Endothelial cell of umbilical vein (primary cell): ENCODE results near the gene APCDD1L. TPM values are rescaled to one million over a fixed set of nuclear protein-coding genes. Genes with fewer than 3 reads are reported as not detected.
"Not testable (repeated sequence)": the region's sequence is repeated elsewhere in the genome, so short reads cannot be mapped to it uniquely, and the experiment has no call there.

ENCODE experiments used
- BruUV-seq: library from RNA; stranded (reverse); fragments of 400-500 nt; replicated peaks from 2 replicates; lab custom pipeline; 2021; lab: Mats Ljungman, UMichigan
- CTCF ChIA-PET: fragments of 300-600, 350-600 bp; sonication (Branson Sonifier 250); formaldehyde crosslinking; loops from one replicate; lab custom pipeline; 2021; ENCODE audit warnings: antibody characterized with exemption, inconsistent platforms; lab: Charles Lee
- POLR2A ChIA-PET: fragments of 300-600, 350-600 bp; sonication (Branson Sonifier 250); formaldehyde crosslinking; loops from one replicate; lab custom pipeline; 2021; ENCODE audit warnings: antibody characterized with exemption, inconsistent platforms; lab: Charles Lee
- DNase-seq: peaks from one replicate; pipeline ENCODE4 v3.0.0-alpha.2; 2011; ENCODE audit warnings: low read depth, low spot score
- FAIRE-seq: peaks from 2 replicates; lab custom pipeline; 2011; peaks lifted over from hg19 to GRCh38; lab: Jason Lieb, UNC
- H2AFZ ChIP-seq: 2 replicates; pipeline ENCODE4 v1.6.0; 2012; ENCODE audit warnings: low read depth, low read length, control low read depth, inconsistent platforms
- H3K27ac ChIP-seq: 2 replicates; pipeline ENCODE4 v1.5.1; 2011; ENCODE audit warnings: low read depth, mild to moderate bottlenecking, control low read depth, low read length, moderate library complexity; ENCODE audit not compliant: insufficient read depth
- H3K27me3 ChIP-seq, 2 experiments: 2 replicates each; pipeline versions ENCODE4 v1.6.0 to v1.6.1; 2011; ENCODE audit warnings: low read length in 2 of 2, mixed read lengths in 1 of 2; ENCODE audit not compliant: control insufficient read depth in 2 of 2, insufficient read depth in 2 of 2
- H3K36me3 ChIP-seq, 2 experiments: 2 replicates in 1 of 2; 3 replicates in 1 of 2; pipeline ENCODE4 v1.5.1; 2011; ENCODE audit warnings: low read length in 2 of 2, mild to moderate bottlenecking in 1 of 2, moderate library complexity in 1 of 2; ENCODE audit not compliant: control insufficient read depth in 2 of 2, insufficient read depth in 2 of 2; ENCODE audit errors: extremely low read depth in 1 of 2
- H3K4me1 ChIP-seq: 3 replicates; pipeline ENCODE4 v1.5.1; 2011; ENCODE audit warnings: mild to moderate bottlenecking, low read length; ENCODE audit not compliant: control insufficient read depth, insufficient read depth; ENCODE audit errors: extremely low read depth
- H3K4me2 ChIP-seq: 2 replicates; pipeline ENCODE4 v1.6.1; 2011; ENCODE audit warnings: low read length, control low read depth, mixed read lengths; ENCODE audit not compliant: insufficient read depth
- H3K4me3 ChIP-seq, 3 experiments: fragments of 200-600 bp in 1 of 3; sonication (generic), shearing (Covaris generic) in 1 of 3; replicated peaks in 1 of 3; 2 replicates each; pipeline ENCODE4 v1.5.1; 2011 to 2016; ENCODE audit warnings: control low read depth in 3 of 3, low read length in 3 of 3, mild to moderate bottlenecking in 2 of 3, inconsistent platforms in 1 of 3, low read depth in 1 of 3, moderate library complexity in 1 of 3; ENCODE audit not compliant: insufficient read depth in 1 of 3
- H3K79me2 ChIP-seq: 2 replicates; pipeline ENCODE4 v1.6.0; 2012; ENCODE audit warnings: low read length, inconsistent platforms; ENCODE audit not compliant: control insufficient read depth, insufficient read depth
- H3K9ac ChIP-seq: replicated peaks from 2 replicates; pipeline ENCODE3; 2011; ENCODE audit warnings: low read length, control low read depth; ENCODE audit not compliant: insufficient read depth; ENCODE audit errors: extremely low read depth
- H3K9me1 ChIP-seq: replicated peaks from 3 replicates; pipeline ENCODE4 v1.6.0; 2011; ENCODE audit warnings: mild to moderate bottlenecking, low read length; ENCODE audit not compliant: control insufficient read depth, insufficient read depth; ENCODE audit errors: extremely low read depth
- H3K9me3 ChIP-seq: replicated peaks from 2 replicates; pipeline ENCODE4 v1.5.1; 2012; ENCODE audit warnings: low read length, inconsistent platforms; ENCODE audit not compliant: control insufficient read depth, insufficient read depth
- H4K20me1 ChIP-seq: replicated peaks from 2 replicates; pipeline ENCODE3; 2011; ENCODE audit warnings: mild to moderate bottlenecking, low read length; ENCODE audit not compliant: control insufficient read depth, insufficient read depth; ENCODE audit errors: extremely low read depth
- CTCF ChIP-seq, 2 donors: IDR thresholded peaks; 1 replicate in 1 of 2; 2 replicates in 1 of 2; pipeline ENCODE4 v1.5.1; 2011; ENCODE audit warnings: low read length in 2 of 2, mild to moderate bottlenecking in 2 of 2, moderate library complexity in 2 of 2, control low read depth in 1 of 2, inconsistent platforms in 1 of 2, low read depth in 1 of 2; ENCODE audit not compliant: insufficient read depth in 1 of 2; ENCODE audit errors: extremely low read depth in 1 of 2
- EZH2 ChIP-seq: IDR thresholded peaks from 2 replicates; pipeline ENCODE4 v1.6.1; 2012; ENCODE audit warnings: borderline replicate concordance, low read depth, mild to moderate bottlenecking, moderate library complexity, low read length, inconsistent platforms; ENCODE audit not compliant: severe bottlenecking
- FOS ChIP-seq: IDR thresholded peaks from 2 replicates; pipeline ENCODE4 v1.6.1; 2011; ENCODE audit warnings: mild to moderate bottlenecking, low read length, moderate library complexity, borderline replicate concordance; ENCODE audit not compliant: insufficient read depth
- GATA2 ChIP-seq: IDR thresholded peaks from 2 replicates; pipeline ENCODE4 v1.7.0; 2011; ENCODE audit warnings: low read depth, mild to moderate bottlenecking, moderate library complexity, mixed read lengths, low read length; ENCODE audit not compliant: insufficient read length, insufficient read depth
- JUN ChIP-seq: IDR thresholded peaks from 2 replicates; pipeline ENCODE4 v1.6.1; 2011; ENCODE audit warnings: borderline replicate concordance, low read depth; ENCODE audit not compliant: insufficient read length, insufficient read depth
- MAX ChIP-seq: IDR thresholded peaks from 2 replicates; pipeline ENCODE4 v1.6.1; 2011; ENCODE audit not compliant: insufficient read depth, insufficient read length
- MYC ChIP-seq: IDR thresholded peaks from one replicate; pipeline ENCODE4 v1.6.1; 2011; ENCODE audit warnings: mild to moderate bottlenecking, low read depth, low read length
- POLR2A ChIP-seq: IDR thresholded peaks from 2 replicates; pipeline ENCODE4 v1.6.1; 2012; ENCODE audit warnings: low read depth, mild to moderate bottlenecking, control low read depth, low read length
- POLR2AphosphoS5 ChIP-seq: IDR thresholded peaks from 2 replicates; pipeline ENCODE4 v1.6.1; 2012; ENCODE audit warnings: low read depth, mild to moderate bottlenecking, control low read depth, low read length, moderate library complexity; ENCODE audit not compliant: insufficient read depth
- dilution Hi-C: fragments of 300-500 bp; cut with MboI; formaldehyde crosslinking; loops from one replicate; pipeline ENCODE4 v1.15.0; 2019; ENCODE audit warnings: low sequenced_read_pairs; ENCODE audit not compliant: extremely low pct_ligation_motif_present
- intact Hi-C: fragments of 100-400 bp; cut with micrococcal nuclease; formaldehyde crosslinking; loops from one replicate; pipeline ENCODE4 v1.10.0; 2022
- polyA plus RNA-seq, 4 experiments: library from polyadenylated mRNA; depleted of rRNA in 3 of 4; stranded (reverse) in 3 of 4; unstranded in 1 of 4; fragments of >200 nt; gene quantifications; 2 replicates each; pipeline versions ENCODE4 v1.2.1 to v1.2.3, GENCODE V29; 2011 to 2012; ENCODE audit warnings: missing spikeins in 1 of 4
- total RNA-seq: library from RNA; stranded (reverse); gene quantifications from 2 replicates; pipeline ENCODE4 v1.2.3, GENCODE V29; 2021

The APCDD1L gene
- total and polyA plus RNA-seq, 2 donors (not counting 3 experiments of a cell fraction or from before 2014, with no cell fraction given) = 0.17 to 1.4 TPM

- Histone ChIP-seq H2AFZ (no peak overlapping the region), H3K4me1 (no peaks in the 10 kb centered on the region), H3K9ac (no peak overlapping the region), H3K4me2 (no peak overlapping the region), H3K79me2 (peaks cover 83% of the 10 kb centered on the region), H3K27ac (no peak overlapping the region), H4K20me1 (no peaks in the 10 kb centered on the region), H3K9me1 (no peaks in the 10 kb centered on the region), H3K36me3 (no peaks in the 10 kb centered on the region), H3K4me3 (no peak overlapping the region), H3K27me3 (no peaks in the 10 kb centered on the region), H3K9me3 (no peaks in the 10 kb centered on the region)
- no peak for FAIRE-seq
- BruUV-seq = no TSS peak
- CTCF ChIA-PET = interaction anchor here (1.3 kb wide), 1 partner anchor 20 kb away, joined by 3 read pairs; no protein-coding TSS in a partner anchor
- intact Hi-C loops = no loop called here
- no peak for DNase-seq
- dilution Hi-C loops = no loop called here
- TF ChIP-seq POLR2AphosphoS5 = no peak
- no peak for TF ChIP-seq CTCF (IDR thresholded peaks at IDR 0.05; ENCODE audit: extremely low read depth in 1 of 2, insufficient read depth in 1 of 2, low read depth in 1 of 2, low read length in 2 of 2)
- no peak for TF ChIP-seq GATA2
- TF ChIP-seq MYC = no peak
- TF ChIP-seq JUN = no peak
- no peak for TF ChIP-seq MAX
- TF ChIP-seq EZH2 = no peak
- TF ChIP-seq POLR2A = no peak
- no peak for TF ChIP-seq FOS
- POLR2A ChIA-PET = no interaction called here
These were observed 86.8 kb downstream of the APCDD1L start for GRCh38 chr20:58428364-58428763.

- dilution Hi-C loops, H3K27me3 ChIP-seq, CTCF ChIA-PET, H4K20me1 ChIP-seq, H3K27ac ChIP-seq, DNase-seq, H3K9ac ChIP-seq, H3K4me3 ChIP-seq, H3K9me1 ChIP-seq, BruUV-seq, H3K36me3 ChIP-seq, H3K4me2 ChIP-seq, POLR2A ChIA-PET, FAIRE-seq, H3K4me1 ChIP-seq, H2AFZ ChIP-seq, H3K9me3 ChIP-seq, intact Hi-C loops: not testable (repeated sequence)
- H3K79me2 ChIP-seq = peaks cover 78% of the 10 kb centered on the region
These were observed 87.6 kb downstream of the APCDD1L start for GRCh38 chr20:58427571-58427970.
